Epithelial cell of proximal tubule (primary cell): ENCODE measurements around the gene ECHS1. TPM values are rescaled to one million over a fixed set of nuclear protein-coding genes. Genes with fewer than 3 reads are reported as not detected.
"Not testable (repeated sequence)": the region's sequence is repeated elsewhere in the genome, so short reads cannot be mapped to it uniquely, and the experiment has no call there.

Experiments used
- DNase-seq: peaks from one replicate; pipeline ENCODE4 v3.0.0-alpha.2; 2011; ENCODE audit warnings: low read depth
- H3K4me3 ChIP-seq: 2 replicates; pipeline ENCODE4 v1.5.1; 2011; ENCODE audit warnings: low read depth, mild to moderate bottlenecking, low read length
- total RNA-seq: library from RNA; depleted of rRNA; stranded (reverse); fragments of >200 nt; gene quantifications from 2 replicates; pipeline ENCODE4 v1.2.3, GENCODE V29; 2015
- TF ChIP-seq, protein P1 (sequence below): conservative IDR thresholded peaks from 2 replicates; pipeline ENCODE4 v1.5.1; 2012; ENCODE audit warnings: low read depth, mild to moderate bottlenecking, low read length

Gene ECHS1
- total RNA-seq, 1 donor from 2014 or later, result 130 TPM

DNA sequence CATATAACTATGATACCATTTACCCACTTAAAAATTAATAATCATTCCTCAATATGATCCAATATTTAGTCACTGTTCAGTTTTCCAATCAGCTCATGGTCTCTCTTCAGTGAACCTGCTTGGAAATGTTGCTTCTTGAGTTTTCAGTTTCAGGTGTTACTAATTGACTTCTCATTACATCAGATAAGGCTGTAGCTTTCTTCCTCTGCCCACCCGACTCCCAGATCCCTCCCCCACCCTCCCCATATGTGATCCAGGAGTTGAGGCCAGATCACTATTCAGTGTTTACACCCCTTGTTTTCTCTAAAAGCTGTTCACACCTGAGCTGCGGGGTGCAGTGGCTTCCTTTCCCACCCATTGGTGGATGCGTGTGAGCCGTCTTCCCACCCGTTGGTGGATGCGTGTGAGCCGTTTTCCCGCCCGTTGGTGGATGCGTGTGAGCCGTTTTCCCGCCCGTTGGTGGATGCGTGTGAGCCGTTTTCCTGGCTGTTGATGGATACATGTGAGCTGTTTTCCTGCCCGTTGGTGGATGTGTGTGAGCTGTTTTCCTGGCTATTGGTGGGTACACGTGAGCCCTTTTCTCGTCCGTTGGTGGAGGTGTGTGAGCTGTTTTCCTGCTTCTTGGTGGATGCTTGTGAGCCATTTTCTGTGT, 17.6 kb upstream of the ECHS1 start:
- TF ChIP-seq, protein P1, sequence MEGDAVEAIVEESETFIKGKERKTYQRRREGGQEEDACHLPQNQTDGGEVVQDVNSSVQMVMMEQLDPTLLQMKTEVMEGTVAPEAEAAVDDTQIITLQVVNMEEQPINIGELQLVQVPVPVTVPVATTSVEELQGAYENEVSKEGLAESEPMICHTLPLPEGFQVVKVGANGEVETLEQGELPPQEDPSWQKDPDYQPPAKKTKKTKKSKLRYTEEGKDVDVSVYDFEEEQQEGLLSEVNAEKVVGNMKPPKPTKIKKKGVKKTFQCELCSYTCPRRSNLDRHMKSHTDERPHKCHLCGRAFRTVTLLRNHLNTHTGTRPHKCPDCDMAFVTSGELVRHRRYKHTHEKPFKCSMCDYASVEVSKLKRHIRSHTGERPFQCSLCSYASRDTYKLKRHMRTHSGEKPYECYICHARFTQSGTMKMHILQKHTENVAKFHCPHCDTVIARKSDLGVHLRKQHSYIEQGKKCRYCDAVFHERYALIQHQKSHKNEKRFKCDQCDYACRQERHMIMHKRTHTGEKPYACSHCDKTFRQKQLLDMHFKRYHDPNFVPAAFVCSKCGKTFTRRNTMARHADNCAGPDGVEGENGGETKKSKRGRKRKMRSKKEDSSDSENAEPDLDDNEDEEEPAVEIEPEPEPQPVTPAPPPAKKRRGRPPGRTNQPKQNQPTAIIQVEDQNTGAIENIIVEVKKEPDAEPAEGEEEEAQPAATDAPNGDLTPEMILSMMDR, result no peak
- DNase-seq, result no peak
- no peak overlapping the region for H3K4me3 ChIP-seq

- H3K4me3 ChIP-seq, result no peak overlapping the region
- no peak for DNase-seq
- TF ChIP-seq, protein P1, result no peak
Measured at GRCh38 chr10:133388973-133389818, 16.0 kb upstream of the ECHS1 start.

GRCh38 chr10:133388236-133388972, 15.2 kb upstream of the ECHS1 start:
- TF ChIP-seq, protein P1, result no peak
- no peak for DNase-seq
- no peak overlapping the region for H3K4me3 ChIP-seq

DNA sequence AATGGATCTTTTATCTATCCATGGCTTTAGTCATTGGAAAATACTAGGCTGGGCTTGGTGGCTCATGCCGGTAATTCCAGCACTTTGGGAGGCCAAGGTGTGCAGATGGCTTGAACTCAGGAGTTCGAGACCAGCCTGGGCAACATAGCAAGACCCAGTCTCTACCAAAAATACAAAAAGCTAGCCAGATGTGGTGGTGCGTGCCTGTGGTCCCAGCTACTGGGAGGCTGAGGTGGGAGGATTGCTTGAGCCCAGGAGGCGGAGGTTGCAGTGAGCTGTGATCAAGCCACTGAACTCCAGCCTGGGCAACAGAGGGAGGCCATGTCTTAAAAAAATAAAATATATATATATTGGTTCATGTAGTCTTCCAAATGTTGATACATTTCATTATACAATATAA, 13.8 kb upstream of the ECHS1 start:
- not testable (repeated sequence) for DNase-seq

DNA sequence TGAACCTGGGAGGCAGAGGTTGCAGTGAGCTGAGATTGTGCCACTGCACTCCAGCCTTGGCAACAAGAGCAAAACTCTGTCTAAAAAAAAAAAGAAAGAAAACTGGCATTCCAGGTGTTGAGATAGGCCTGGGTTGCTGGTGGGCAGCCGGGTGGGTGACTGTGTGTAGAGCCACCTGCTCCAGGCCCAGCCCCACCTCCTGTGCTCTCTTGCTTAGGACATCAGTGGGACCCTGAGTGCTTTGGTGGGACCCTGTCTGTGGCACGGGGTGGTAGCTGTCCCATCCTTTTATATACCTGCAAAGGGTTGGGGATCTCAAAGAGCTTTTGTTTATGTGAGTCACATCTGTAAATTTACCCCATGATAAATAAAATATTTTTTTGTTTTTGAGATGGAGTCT, 12.1 kb upstream of the ECHS1 start:
- H3K4me3 ChIP-seq, result no peak overlapping the region
- DNase-seq, result no peak
- TF ChIP-seq, protein P1, result no peak

More for the DNA sequence above, 13.8 kb upstream of the ECHS1 start:
- H3K4me3 ChIP-seq, result not testable (repeated sequence)

DNA sequence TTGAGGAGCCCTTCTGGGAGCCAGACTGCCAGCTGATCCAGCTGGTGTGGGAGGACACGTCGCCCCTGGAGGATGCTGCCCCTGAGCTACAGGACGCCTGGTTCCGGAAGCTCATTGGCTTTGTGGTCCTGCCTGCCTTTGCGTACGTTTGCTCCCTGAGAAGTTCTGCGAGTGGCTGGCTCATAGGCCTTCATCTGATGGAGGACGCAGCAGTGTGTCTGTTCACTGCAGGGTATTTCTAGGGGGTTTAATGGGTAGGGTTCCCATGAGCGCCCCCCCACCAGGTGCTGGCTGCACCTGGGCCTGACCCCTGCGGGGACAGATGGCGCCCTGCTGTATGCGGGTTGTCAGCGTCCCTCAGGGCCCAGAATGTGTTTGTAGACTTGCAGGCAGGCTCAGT, 10.9 kb upstream of the ECHS1 start:
- DNase-seq, result no peak
- no peak overlapping the region for H3K4me3 ChIP-seq
- TF ChIP-seq, protein P1, result no peak

DNA sequence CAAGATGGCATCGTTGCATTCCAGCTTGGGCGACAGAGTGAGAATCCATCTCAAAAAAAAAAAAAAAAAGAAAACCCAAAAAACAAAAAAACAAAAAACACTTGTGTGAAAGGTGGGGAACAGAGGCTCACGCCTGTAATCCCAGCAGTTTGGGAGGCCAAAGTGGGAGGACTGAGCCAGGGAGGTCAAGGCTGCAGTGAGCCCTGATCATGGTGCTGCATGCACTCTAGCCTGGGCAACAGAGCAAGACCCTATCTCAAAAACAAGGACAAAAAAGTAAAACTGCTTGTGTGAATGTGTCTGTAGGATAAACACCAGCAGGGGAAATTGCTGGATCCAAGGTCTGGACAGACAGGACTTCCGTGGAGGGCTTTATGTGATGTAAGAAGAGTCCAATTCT, 10.4 kb upstream of the ECHS1 start:
- no peak for DNase-seq
- H3K4me3 ChIP-seq, result no peak overlapping the region
- TF ChIP-seq, protein P1, result no peak
